GM23338 (cell line): ENCODE data around the gene YIPF6. TPM values are rescaled to one million over a fixed set of nuclear protein-coding genes. Genes with fewer than 3 reads are reported as not detected.

Source experiments
- ATAC-seq: fragments of 200-7000 bp; cut with Tn5 transposase; 3 replicates; pipeline ENCODE4 v1.9.1; 2020
- DNase-seq: peaks from one replicate; pipeline ENCODE4 v3.0.0-alpha.2; 2015; ENCODE audit warnings: low spot score
- H2AFZ ChIP-seq: fragments of 200-600 bp; sonication (generic); 2 replicates; pipeline ENCODE4 v1.8.0; 2016; ENCODE audit warnings: antibody characterized with exemption, mild to moderate bottlenecking, moderate library complexity
- H3F3A ChIP-seq: fragments of 200-600 bp; sonication (generic); replicated peaks from 2 replicates; pipeline ENCODE4 v1.8.0; 2017; ENCODE audit warnings: antibody characterized with exemption, mixed run types, low read depth
- H3K27ac ChIP-seq: fragments of 200-600 bp; sonication (generic); 2 replicates; pipeline ENCODE4 v1.6.1; 2016; ENCODE audit warnings: low read depth
- H3K27me3 ChIP-seq: fragments of 200-600 bp; sonication (generic); 2 replicates; pipeline ENCODE4 v1.8.0; 2016; ENCODE audit warnings: mild to moderate bottlenecking, mixed run types, moderate library complexity; ENCODE audit not compliant: insufficient read depth
- H3K36me3 ChIP-seq: fragments of 200-600 bp; sonication (generic); 2 replicates; pipeline ENCODE4 v1.8.0; 2016; ENCODE audit warnings: mild to moderate bottlenecking; ENCODE audit not compliant: insufficient read depth
- H3K4me1 ChIP-seq: fragments of 200-600 bp; sonication (generic); 2 replicates; pipeline ENCODE4 v1.8.0; 2016; ENCODE audit warnings: mild to moderate bottlenecking, moderate library complexity; ENCODE audit not compliant: insufficient read depth
- H3K4me2 ChIP-seq: fragments of 200-600 bp; sonication (generic); 2 replicates; pipeline ENCODE4 v1.7.1; 2017; ENCODE audit warnings: mixed run types
- H3K4me3 ChIP-seq: fragments of 200-600 bp; sonication (generic); 2 replicates; pipeline ENCODE4 v1.6.1; 2016; ENCODE audit warnings: mixed run types
- H3K79me2 ChIP-seq: fragments of 200-600 bp; sonication (generic); replicated peaks from 2 replicates; pipeline ENCODE4 v1.8.0; 2017; ENCODE audit warnings: mild to moderate bottlenecking; ENCODE audit not compliant: insufficient read depth
- H3K9me2 ChIP-seq: fragments of 200-600 bp; sonication (generic); 2 replicates; pipeline ENCODE4 v1.8.0; 2017; ENCODE audit not compliant: insufficient read depth
- H4K20me1 ChIP-seq: fragments of 200-600 bp; sonication (generic); replicated peaks from 2 replicates; pipeline ENCODE4 v1.8.0; 2017; ENCODE audit warnings: mild to moderate bottlenecking; ENCODE audit not compliant: insufficient read depth
- H3K27ac Mint-ChIP-seq: 2 replicates; pipeline ENCODE4 v1.8.0; 2020; ENCODE audit warnings: inconsistent platforms, mild to moderate bottlenecking, moderate library complexity, mixed read lengths
- H3K27me3 Mint-ChIP-seq: 3 replicates; pipeline ENCODE4 v1.8.0; 2022; ENCODE audit warnings: low read depth, mild to moderate bottlenecking, moderate library complexity, mixed read lengths, inconsistent platforms; ENCODE audit not compliant: insufficient read depth, poor library complexity
- H3K36me3 Mint-ChIP-seq: 3 replicates; pipeline ENCODE4 v1.8.0; 2021; ENCODE audit warnings: low read depth, mild to moderate bottlenecking, inconsistent platforms, moderate library complexity, mixed read lengths
- H3K4me1 Mint-ChIP-seq: 3 replicates; pipeline ENCODE4 v1.8.0; 2020; ENCODE audit warnings: mild to moderate bottlenecking, inconsistent platforms, mixed read lengths
- H3K4me3 Mint-ChIP-seq: 3 replicates; pipeline ENCODE4 v1.8.0; 2021; ENCODE audit warnings: moderate library complexity, mild to moderate bottlenecking, inconsistent platforms, mixed read lengths
- H3K9me3 Mint-ChIP-seq: 3 replicates; pipeline ENCODE4 v1.8.0; 2020; ENCODE audit warnings: moderate library complexity, mild to moderate bottlenecking, inconsistent platforms, mixed read lengths
- CREB1 ChIP-seq: fragments of 250-450 bp; sonication (Bioruptor Pico); IDR thresholded peaks from 2 replicates; pipeline ENCODE4 v1.5.0; 2020; ENCODE audit warnings: low read depth, mild to moderate bottlenecking, moderate library complexity
- EZH2 ChIP-seq: fragments of 200-600 bp; sonication (generic); IDR thresholded peaks from one replicate; pipeline ENCODE4 v1.8.0; 2017; ENCODE audit warnings: antibody characterized with exemption, mild to moderate bottlenecking, low read depth; ENCODE audit not compliant: unreplicated experiment
- EZH2phosphoT487 ChIP-seq: fragments of 200-600 bp; sonication (generic); IDR thresholded peaks from one replicate; pipeline ENCODE4 v1.8.1; 2018; ENCODE audit warnings: antibody characterized with exemption; ENCODE audit not compliant: unreplicated experiment
- JUNB ChIP-seq: IDR thresholded peaks from one replicate; pipeline ENCODE4 v1.6.1; 2016; ENCODE audit warnings: antibody characterized with exemption; ENCODE audit not compliant: unreplicated experiment
- NANOG ChIP-seq: IDR thresholded peaks from 2 replicates; pipeline ENCODE4 v1.6.1; 2016; ENCODE audit warnings: antibody characterized with exemption, borderline replicate concordance
- POLR2AphosphoS5 ChIP-seq: IDR thresholded peaks from 2 replicates; pipeline ENCODE4 v1.6.1; 2016; ENCODE audit warnings: antibody characterized with exemption, low read depth
- STAT1 ChIP-seq: IDR thresholded peaks from one replicate; pipeline ENCODE4 v1.6.1; 2016; ENCODE audit warnings: antibody characterized with exemption; ENCODE audit not compliant: unreplicated experiment
- ZNF114 ChIP-seq: fragments of 250-450 bp; sonication (Bioruptor Pico); IDR thresholded peaks from 2 replicates; pipeline ENCODE4 v1.5.0; 2020; ENCODE audit warnings: mild to moderate bottlenecking, moderate library complexity
- ZNF331 ChIP-seq: fragments of 250-450 bp; sonication (Bioruptor Pico); IDR thresholded peaks from 2 replicates; pipeline ENCODE4 v1.5.0; 2020; ENCODE audit warnings: low read depth, mild to moderate bottlenecking, moderate library complexity
- polyA plus RNA-seq: library from polyadenylated mRNA; unstranded; fragments of >200 nt; fragmentation: Nextera tagmentation; extraction: Ambion mirVana; gene quantifications from 2 replicates; pipeline ENCODE4 v1.2.1, GENCODE V29; 2016
- total RNA-seq: library from RNA; depleted of rRNA; stranded (reverse); fragments of >200 nt; shearing (Covaris generic); gene quantifications from 2 replicates; pipeline ENCODE4 v1.2.3, GENCODE V29; 2014
- TF ChIP-seq, protein P1 (sequence below): fragments of 250-450 bp; sonication (Bioruptor Pico); IDR thresholded peaks from 2 replicates; pipeline ENCODE4 v1.5.0; 2020; ENCODE audit warnings: mild to moderate bottlenecking, moderate library complexity
- TF ChIP-seq, protein P2 (sequence below): IDR thresholded peaks from 2 replicates; pipeline ENCODE4 v1.6.1; 2016; ENCODE audit warnings: antibody characterized with exemption
- TF ChIP-seq, protein P3 (sequence below): IDR thresholded peaks from one replicate; pipeline ENCODE4 v1.6.1; 2018; ENCODE audit warnings: antibody characterized with exemption; ENCODE audit not compliant: unreplicated experiment
- TF ChIP-seq, protein P4 (sequence below), 2 experiments: fragments of 200-600 bp in 1 of 2; sonication (generic) in 1 of 2; conservative IDR thresholded peaks; 2 replicates each; pipeline versions ENCODE4 v1.5.1 to v1.6.1; 2016 to 2017; ENCODE audit warnings: antibody characterized with exemption in 2 of 2, low read depth in 2 of 2, mild to moderate bottlenecking in 2 of 2, moderate library complexity in 1 of 2

YIPF6 gene
- total and polyA plus RNA-seq, 2 experiments from 2014 or later, result 37.1 to 40.5 TPM

DNA sequence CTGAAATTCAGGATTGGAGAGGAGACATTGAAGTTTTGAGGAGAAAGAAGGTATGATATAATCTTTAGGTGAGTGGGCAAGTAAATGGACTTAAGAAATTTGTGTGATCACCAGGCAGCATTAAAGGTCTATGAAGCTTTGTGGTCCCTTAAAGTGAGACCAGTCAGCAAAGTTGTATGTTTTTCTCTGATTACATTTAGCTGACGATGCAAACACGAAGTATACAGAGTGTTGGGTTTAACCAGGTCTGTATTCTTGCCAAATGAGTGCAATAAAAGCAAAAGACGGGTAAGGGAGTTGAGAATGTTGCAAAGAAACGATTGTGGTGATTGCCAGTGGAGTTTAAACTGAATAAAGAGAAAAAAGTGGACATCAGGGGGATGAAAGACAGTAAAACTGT lies 11.6 kb upstream of the YIPF6 start (continued):
- TF ChIP-seq, protein P1, sequence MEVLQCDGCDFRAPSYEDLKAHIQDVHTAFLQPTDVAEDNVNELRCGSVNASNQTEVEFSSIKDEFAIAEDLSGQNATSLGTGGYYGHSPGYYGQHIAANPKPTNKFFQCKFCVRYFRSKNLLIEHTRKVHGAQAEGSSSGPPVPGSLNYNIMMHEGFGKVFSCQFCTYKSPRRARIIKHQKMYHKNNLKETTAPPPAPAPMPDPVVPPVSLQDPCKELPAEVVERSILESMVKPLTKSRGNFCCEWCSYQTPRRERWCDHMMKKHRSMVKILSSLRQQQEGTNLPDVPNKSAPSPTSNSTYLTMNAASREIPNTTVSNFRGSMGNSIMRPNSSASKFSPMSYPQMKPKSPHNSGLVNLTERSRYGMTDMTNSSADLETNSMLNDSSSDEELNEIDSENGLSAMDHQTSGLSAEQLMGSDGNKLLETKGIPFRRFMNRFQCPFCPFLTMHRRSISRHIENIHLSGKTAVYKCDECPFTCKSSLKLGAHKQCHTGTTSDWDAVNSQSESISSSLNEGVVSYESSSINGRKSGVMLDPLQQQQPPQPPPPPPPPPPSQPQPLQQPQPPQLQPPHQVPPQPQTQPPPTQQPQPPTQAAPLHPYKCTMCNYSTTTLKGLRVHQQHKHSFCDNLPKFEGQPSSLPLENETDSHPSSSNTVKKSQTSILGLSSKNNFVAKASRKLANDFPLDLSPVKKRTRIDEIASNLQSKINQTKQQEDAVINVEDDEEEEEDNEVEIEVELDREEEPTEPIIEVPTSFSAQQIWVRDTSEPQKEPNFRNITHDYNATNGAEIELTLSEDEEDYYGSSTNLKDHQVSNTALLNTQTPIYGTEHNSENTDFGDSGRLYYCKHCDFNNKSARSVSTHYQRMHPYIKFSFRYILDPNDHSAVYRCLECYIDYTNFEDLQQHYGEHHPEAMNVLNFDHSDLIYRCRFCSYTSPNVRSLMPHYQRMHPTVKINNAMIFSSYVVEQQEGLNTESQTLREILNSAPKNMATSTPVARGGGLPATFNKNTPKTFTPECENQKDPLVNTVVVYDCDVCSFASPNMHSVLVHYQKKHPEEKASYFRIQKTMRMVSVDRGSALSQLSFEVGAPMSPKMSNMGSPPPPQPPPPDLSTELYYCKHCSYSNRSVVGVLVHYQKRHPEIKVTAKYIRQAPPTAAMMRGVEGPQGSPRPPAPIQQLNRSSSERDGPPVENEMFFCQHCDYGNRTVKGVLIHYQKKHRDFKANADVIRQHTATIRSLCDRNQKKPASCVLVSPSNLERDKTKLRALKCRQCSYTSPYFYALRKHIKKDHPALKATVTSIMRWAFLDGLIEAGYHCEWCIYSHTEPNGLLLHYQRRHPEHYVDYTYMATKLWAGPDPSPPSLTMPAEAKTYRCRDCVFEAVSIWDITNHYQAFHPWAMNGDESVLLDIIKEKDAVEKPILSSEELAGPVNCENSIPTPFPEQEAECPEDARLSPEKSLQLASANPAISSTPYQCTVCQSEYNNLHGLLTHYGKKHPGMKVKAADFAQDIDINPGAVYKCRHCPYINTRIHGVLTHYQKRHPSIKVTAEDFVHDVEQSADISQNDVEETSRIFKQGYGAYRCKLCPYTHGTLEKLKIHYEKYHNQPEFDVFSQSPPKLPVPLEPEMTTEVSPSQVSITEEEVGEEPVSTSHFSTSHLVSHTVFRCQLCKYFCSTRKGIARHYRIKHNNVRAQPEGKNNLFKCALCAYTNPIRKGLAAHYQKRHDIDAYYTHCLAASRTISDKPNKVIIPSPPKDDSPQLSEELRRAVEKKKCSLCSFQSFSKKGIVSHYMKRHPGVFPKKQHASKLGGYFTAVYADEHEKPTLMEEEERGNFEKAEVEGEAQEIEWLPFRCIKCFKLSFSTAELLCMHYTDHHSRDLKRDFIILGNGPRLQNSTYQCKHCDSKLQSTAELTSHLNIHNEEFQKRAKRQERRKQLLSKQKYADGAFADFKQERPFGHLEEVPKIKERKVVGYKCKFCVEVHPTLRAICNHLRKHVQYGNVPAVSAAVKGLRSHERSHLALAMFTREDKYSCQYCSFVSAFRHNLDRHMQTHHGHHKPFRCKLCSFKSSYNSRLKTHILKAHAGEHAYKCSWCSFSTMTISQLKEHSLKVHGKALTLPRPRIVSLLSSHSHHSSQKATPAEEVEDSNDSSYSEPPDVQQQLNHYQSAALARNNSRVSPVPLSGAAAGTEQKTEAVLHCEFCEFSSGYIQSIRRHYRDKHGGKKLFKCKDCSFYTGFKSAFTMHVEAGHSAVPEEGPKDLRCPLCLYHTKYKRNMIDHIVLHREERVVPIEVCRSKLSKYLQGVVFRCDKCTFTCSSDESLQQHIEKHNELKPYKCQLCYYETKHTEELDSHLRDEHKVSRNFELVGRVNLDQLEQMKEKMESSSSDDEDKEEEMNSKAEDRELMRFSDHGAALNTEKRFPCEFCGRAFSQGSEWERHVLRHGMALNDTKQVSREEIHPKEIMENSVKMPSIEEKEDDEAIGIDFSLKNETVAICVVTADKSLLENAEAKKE (CRISPR knock-in tag), result no peak
- TF ChIP-seq STAT1, result no peak
- TF ChIP-seq ZNF331 (CRISPR knock-in tag), result no peak
- TF ChIP-seq, protein P2, sequence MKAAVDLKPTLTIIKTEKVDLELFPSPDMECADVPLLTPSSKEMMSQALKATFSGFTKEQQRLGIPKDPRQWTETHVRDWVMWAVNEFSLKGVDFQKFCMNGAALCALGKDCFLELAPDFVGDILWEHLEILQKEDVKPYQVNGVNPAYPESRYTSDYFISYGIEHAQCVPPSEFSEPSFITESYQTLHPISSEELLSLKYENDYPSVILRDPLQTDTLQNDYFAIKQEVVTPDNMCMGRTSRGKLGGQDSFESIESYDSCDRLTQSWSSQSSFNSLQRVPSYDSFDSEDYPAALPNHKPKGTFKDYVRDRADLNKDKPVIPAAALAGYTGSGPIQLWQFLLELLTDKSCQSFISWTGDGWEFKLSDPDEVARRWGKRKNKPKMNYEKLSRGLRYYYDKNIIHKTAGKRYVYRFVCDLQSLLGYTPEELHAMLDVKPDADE, result no peak
- TF ChIP-seq CREB1 (CRISPR knock-in tag), result no peak
- TF ChIP-seq JUNB, result no peak
- no peak for TF ChIP-seq EZH2

DNA sequence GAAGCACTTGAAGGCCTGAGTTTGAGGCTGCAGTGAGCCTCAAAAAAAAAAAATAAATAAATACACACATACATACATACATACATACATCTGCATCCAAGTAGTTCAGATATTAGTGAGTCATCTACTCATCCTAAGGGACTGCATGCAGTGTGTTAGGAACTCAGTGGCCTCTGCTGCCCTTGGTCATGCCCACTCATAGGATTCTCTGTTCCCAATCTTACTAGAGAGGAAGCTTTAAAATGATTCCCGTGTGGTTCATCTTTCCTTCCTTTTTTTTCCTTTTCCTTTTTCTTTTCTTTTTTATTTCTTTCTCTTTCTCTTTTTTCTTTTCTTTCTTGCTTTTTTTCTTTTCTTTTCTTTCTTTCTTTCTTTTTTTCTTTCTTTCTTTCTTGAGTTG lies 10.9 kb upstream of the YIPF6 start:
- H3K4me1 Mint-ChIP-seq, result no peaks in the 10 kb centered on the region
- no peaks in the 10 kb centered on the region for H4K20me1 ChIP-seq
- H3K79me2 ChIP-seq, result no peaks in the 10 kb centered on the region
- no peaks in the 10 kb centered on the region for H3K4me1 ChIP-seq
- no peak for ATAC-seq
- no peak for DNase-seq
- H3K27me3 Mint-ChIP-seq, result no peaks in the 10 kb centered on the region
- H3K9me3 Mint-ChIP-seq, result no peaks in the 10 kb centered on the region
- H3F3A ChIP-seq, result no peaks in the 10 kb centered on the region
- H3K27ac ChIP-seq, result no peak overlapping the region
- no peak overlapping the region for H3K4me3 ChIP-seq
- H2AFZ ChIP-seq, result no peak overlapping the region
- no peaks in the 10 kb centered on the region for H3K9me2 ChIP-seq
- H3K4me3 Mint-ChIP-seq, result no peak overlapping the region
- H3K36me3 Mint-ChIP-seq, result no peaks in the 10 kb centered on the region
- H3K27ac Mint-ChIP-seq, result no peak overlapping the region
- no peaks in the 10 kb centered on the region for H3K36me3 ChIP-seq
- no peak overlapping the region for H3K4me2 ChIP-seq
- no peaks in the 10 kb centered on the region for H3K27me3 ChIP-seq
- TF ChIP-seq EZH2 (no peak), EZH2phosphoT487 (no peak), CREB1 (CRISPR knock-in tag) (no peak), ZNF114 (CRISPR knock-in tag) (no peak), POLR2AphosphoS5 (no peak), STAT1 (no peak), JUNB (no peak), NANOG (no peak)
- TF ChIP-seq, protein P3, sequence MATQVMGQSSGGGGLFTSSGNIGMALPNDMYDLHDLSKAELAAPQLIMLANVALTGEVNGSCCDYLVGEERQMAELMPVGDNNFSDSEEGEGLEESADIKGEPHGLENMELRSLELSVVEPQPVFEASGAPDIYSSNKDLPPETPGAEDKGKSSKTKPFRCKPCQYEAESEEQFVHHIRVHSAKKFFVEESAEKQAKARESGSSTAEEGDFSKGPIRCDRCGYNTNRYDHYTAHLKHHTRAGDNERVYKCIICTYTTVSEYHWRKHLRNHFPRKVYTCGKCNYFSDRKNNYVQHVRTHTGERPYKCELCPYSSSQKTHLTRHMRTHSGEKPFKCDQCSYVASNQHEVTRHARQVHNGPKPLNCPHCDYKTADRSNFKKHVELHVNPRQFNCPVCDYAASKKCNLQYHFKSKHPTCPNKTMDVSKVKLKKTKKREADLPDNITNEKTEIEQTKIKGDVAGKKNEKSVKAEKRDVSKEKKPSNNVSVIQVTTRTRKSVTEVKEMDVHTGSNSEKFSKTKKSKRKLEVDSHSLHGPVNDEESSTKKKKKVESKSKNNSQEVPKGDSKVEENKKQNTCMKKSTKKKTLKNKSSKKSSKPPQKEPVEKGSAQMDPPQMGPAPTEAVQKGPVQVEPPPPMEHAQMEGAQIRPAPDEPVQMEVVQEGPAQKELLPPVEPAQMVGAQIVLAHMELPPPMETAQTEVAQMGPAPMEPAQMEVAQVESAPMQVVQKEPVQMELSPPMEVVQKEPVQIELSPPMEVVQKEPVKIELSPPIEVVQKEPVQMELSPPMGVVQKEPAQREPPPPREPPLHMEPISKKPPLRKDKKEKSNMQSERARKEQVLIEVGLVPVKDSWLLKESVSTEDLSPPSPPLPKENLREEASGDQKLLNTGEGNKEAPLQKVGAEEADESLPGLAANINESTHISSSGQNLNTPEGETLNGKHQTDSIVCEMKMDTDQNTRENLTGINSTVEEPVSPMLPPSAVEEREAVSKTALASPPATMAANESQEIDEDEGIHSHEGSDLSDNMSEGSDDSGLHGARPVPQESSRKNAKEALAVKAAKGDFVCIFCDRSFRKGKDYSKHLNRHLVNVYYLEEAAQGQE, result no peak
- TF ChIP-seq, protein P4, sequence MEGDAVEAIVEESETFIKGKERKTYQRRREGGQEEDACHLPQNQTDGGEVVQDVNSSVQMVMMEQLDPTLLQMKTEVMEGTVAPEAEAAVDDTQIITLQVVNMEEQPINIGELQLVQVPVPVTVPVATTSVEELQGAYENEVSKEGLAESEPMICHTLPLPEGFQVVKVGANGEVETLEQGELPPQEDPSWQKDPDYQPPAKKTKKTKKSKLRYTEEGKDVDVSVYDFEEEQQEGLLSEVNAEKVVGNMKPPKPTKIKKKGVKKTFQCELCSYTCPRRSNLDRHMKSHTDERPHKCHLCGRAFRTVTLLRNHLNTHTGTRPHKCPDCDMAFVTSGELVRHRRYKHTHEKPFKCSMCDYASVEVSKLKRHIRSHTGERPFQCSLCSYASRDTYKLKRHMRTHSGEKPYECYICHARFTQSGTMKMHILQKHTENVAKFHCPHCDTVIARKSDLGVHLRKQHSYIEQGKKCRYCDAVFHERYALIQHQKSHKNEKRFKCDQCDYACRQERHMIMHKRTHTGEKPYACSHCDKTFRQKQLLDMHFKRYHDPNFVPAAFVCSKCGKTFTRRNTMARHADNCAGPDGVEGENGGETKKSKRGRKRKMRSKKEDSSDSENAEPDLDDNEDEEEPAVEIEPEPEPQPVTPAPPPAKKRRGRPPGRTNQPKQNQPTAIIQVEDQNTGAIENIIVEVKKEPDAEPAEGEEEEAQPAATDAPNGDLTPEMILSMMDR (conservative IDR thresholded peaks at IDR 0.05; ENCODE audit: low read depth in 2 of 2), result no peak
